Measurements from ENCODE around the gene CAMK2D. TPM values are rescaled to one million over a fixed set of nuclear protein-coding genes. Genes with fewer than 3 reads are reported as not detected.
A peak's percentile ranks its signal among the peaks of the same experiment; 100 is the strongest.

CAMK2D gene
- total and polyA plus RNA-seq, 2 experiments from 2014 or later: 4.9 to 14.6 TPM

DNA sequence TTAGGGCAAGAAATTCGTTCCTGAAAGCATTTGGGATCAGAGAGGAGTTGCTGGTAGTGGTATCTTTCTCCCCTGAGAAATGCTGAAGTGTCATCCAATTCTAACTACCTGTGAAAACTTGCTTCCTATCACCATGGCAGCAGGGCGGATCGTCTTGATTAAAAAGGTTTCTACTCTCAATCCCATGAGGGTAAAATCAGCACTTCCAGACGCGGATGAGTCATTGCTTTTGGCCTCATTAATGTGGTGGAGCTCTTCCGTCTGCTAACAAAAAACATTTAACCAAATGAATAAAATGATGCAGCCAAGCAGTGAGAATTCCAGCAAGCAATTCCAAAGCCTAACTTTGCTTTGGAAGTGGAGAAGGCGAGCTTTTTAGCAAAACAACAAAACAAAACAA is 325.6 kb downstream of the CAMK2D start (continued):
- TF ChIP-seq, protein P1, sequence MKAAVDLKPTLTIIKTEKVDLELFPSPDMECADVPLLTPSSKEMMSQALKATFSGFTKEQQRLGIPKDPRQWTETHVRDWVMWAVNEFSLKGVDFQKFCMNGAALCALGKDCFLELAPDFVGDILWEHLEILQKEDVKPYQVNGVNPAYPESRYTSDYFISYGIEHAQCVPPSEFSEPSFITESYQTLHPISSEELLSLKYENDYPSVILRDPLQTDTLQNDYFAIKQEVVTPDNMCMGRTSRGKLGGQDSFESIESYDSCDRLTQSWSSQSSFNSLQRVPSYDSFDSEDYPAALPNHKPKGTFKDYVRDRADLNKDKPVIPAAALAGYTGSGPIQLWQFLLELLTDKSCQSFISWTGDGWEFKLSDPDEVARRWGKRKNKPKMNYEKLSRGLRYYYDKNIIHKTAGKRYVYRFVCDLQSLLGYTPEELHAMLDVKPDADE (IDR thresholded peaks at IDR 0.05): no peak
- TF ChIP-seq POLR2AphosphoS5 (IDR thresholded peaks at IDR 0.05; ENCODE audit: low read depth) (no peak), NANOG (IDR thresholded peaks at IDR 0.05; ENCODE audit: borderline replicate concordance) (no peak)
- TF ChIP-seq, protein P2, sequence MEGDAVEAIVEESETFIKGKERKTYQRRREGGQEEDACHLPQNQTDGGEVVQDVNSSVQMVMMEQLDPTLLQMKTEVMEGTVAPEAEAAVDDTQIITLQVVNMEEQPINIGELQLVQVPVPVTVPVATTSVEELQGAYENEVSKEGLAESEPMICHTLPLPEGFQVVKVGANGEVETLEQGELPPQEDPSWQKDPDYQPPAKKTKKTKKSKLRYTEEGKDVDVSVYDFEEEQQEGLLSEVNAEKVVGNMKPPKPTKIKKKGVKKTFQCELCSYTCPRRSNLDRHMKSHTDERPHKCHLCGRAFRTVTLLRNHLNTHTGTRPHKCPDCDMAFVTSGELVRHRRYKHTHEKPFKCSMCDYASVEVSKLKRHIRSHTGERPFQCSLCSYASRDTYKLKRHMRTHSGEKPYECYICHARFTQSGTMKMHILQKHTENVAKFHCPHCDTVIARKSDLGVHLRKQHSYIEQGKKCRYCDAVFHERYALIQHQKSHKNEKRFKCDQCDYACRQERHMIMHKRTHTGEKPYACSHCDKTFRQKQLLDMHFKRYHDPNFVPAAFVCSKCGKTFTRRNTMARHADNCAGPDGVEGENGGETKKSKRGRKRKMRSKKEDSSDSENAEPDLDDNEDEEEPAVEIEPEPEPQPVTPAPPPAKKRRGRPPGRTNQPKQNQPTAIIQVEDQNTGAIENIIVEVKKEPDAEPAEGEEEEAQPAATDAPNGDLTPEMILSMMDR (conservative IDR thresholded peaks at IDR 0.05; ENCODE audit: low read depth in 2 of 2): no peak

DNA sequence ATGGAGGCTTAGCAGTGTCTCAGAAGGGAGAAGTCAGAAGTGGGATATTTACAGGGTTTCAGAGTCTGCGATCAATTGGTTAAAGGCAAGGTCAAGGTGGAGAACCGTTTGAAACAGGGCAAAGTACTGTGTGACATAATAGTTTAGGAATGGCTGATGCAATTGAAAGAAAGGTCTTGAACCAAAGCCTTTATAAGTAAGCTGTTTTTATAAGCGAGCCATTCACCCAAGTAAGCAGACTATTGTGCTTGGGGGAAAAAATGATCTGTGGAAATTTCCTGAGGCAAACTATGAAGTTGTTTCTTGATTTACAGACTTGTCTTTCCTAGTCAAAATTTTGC is 327.3 kb downstream of the CAMK2D start:
- no peak overlapping the region for H3K4me3 Mint-ChIP-seq
- DNase-seq (ENCODE audit: low spot score) (no peak), ATAC-seq (no peak)
- peaks cover 22% of the 10 kb centered on the region for H3K9me3 Mint-ChIP-seq
- peaks cover 9% of the 10 kb centered on the region; the same call in 2 of the 3 replicates for H3K36me3 Mint-ChIP-seq (ENCODE audit: low read depth)
- H3K27me3 Mint-ChIP-seq (ENCODE audit: insufficient read depth, low read depth, poor library complexity): no peaks in the 10 kb centered on the region
- Histone ChIP-seq H3K79me2 (replicated peaks; ENCODE audit: insufficient read depth) (no peaks in the 10 kb centered on the region), H3K4me3 (no peak overlapping the region), H2AFZ (peak overlapping the region; percentile 30; the same call in 1 of the 2 replicates), H3K27me3 (ENCODE audit: insufficient read depth) (no peaks in the 10 kb centered on the region), H3F3A (replicated peaks; ENCODE audit: low read depth) (no peaks in the 10 kb centered on the region), H3K4me2 (no peak overlapping the region), H3K27ac (ENCODE audit: low read depth) (no peak overlapping the region), H3K9me2 (ENCODE audit: insufficient read depth) (no peaks in the 10 kb centered on the region; the same call in 1 of the 2 replicates), H3K36me3 (ENCODE audit: insufficient read depth) (peaks cover 2% of the 10 kb centered on the region; the same call in 1 of the 2 replicates), H4K20me1 (replicated peaks; ENCODE audit: insufficient read depth) (no peaks in the 10 kb centered on the region), H3K4me1 (ENCODE audit: insufficient read depth) (no peaks in the 10 kb centered on the region)
- H3K27ac Mint-ChIP-seq: no peak overlapping the region
- peaks cover 11% of the 10 kb centered on the region; the same call in 2 of the 3 replicates for H3K4me1 Mint-ChIP-seq
- TF ChIP-seq EZH2 (IDR thresholded peaks at IDR 0.05; ENCODE audit: low read depth, unreplicated experiment) (no peak), STAT1 (IDR thresholded peaks at IDR 0.05; ENCODE audit: unreplicated experiment) (no peak), JUNB (IDR thresholded peaks at IDR 0.05; ENCODE audit: unreplicated experiment) (no peak), ZNF114 (CRISPR knock-in tag; IDR thresholded peaks at IDR 0.05) (no peak), NANOG (IDR thresholded peaks at IDR 0.05; ENCODE audit: borderline replicate concordance) (no peak)
- TF ChIP-seq, protein P1 (IDR thresholded peaks at IDR 0.05): no peak
- TF ChIP-seq, protein P2 (conservative IDR thresholded peaks at IDR 0.05; ENCODE audit: low read depth in 2 of 2): no peak
- TF ChIP-seq, protein P3, sequence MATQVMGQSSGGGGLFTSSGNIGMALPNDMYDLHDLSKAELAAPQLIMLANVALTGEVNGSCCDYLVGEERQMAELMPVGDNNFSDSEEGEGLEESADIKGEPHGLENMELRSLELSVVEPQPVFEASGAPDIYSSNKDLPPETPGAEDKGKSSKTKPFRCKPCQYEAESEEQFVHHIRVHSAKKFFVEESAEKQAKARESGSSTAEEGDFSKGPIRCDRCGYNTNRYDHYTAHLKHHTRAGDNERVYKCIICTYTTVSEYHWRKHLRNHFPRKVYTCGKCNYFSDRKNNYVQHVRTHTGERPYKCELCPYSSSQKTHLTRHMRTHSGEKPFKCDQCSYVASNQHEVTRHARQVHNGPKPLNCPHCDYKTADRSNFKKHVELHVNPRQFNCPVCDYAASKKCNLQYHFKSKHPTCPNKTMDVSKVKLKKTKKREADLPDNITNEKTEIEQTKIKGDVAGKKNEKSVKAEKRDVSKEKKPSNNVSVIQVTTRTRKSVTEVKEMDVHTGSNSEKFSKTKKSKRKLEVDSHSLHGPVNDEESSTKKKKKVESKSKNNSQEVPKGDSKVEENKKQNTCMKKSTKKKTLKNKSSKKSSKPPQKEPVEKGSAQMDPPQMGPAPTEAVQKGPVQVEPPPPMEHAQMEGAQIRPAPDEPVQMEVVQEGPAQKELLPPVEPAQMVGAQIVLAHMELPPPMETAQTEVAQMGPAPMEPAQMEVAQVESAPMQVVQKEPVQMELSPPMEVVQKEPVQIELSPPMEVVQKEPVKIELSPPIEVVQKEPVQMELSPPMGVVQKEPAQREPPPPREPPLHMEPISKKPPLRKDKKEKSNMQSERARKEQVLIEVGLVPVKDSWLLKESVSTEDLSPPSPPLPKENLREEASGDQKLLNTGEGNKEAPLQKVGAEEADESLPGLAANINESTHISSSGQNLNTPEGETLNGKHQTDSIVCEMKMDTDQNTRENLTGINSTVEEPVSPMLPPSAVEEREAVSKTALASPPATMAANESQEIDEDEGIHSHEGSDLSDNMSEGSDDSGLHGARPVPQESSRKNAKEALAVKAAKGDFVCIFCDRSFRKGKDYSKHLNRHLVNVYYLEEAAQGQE (IDR thresholded peaks at IDR 0.05; ENCODE audit: unreplicated experiment): no peak
